K562 (cell line): ENCODE results near the gene ZNF644. TPM values are rescaled to one million over a fixed set of nuclear protein-coding genes. Genes with fewer than 3 reads are reported as not detected.

Source experiments
- ATAC-seq: fragments of 200-7000 bp; cut with Tn5 transposase; 3 replicates; pipeline ENCODE4 v1.9.1; 2020; ENCODE audit warnings: moderate library complexity
- BruUV-seq: library from RNA; stranded (reverse); fragments of 400-500 nt; replicated peaks from 2 replicates; lab custom pipeline; 2021; lab: Mats Ljungman, UMichigan
- CTCF ChIA-PET: fragments of 300-600 bp; formaldehyde crosslinking; extraction: SDS; loops from one replicate; lab custom pipeline; 2021; ENCODE audit warnings: low intra/inter-chr PET ratio; lab: Yijun Ruan, JAX
- POLR2A ChIA-PET: fragments of 300-600, 350-650 bp; sonication (Branson Sonifier 250); formaldehyde crosslinking; extraction: SDS; loops from one replicate; lab custom pipeline; 2021; ENCODE audit warnings: antibody characterized with exemption, inconsistent platforms; lab: Yijun Ruan, JAX
- DNase-seq, 4 experiments: peaks; one replicate each; pipeline versions ENCODE4 v3.0.0 to v3.0.0-alpha.2; 2011 to 2018; ENCODE audit warnings: low spot score in 3 of 4, mixed read lengths in 3 of 4; ENCODE audit errors: extremely low read depth in 1 of 4
- FAIRE-seq: peaks from 2 replicates; lab custom pipeline; 2011; peaks lifted over from hg19 to GRCh38; lab: Jason Lieb, UNC
- H2AFZ ChIP-seq: 2 replicates; pipeline ENCODE4 v1.6.0; 2011; ENCODE audit warnings: low read depth, low read length, control low read depth, inconsistent platforms
- H3K27ac ChIP-seq: fragments of 200-600 bp; 3 replicates; pipeline ENCODE4 v1.8.0; 2011; ENCODE audit warnings: low read depth, mild to moderate bottlenecking, control low read depth, inconsistent platforms, low read length, moderate library complexity, mixed read lengths; ENCODE audit errors: extremely low read depth
- H3K27me3 ChIP-seq, 2 experiments: fragments of 300-600 bp in 1 of 2; 2 replicates in 1 of 2; 3 replicates in 1 of 2; pipeline versions ENCODE4 v1.6.0 to v1.8.0; 2011; ENCODE audit warnings: inconsistent platforms in 2 of 2, low read length in 2 of 2, mild to moderate bottlenecking in 1 of 2, mixed read lengths in 1 of 2, moderate library complexity in 1 of 2; ENCODE audit not compliant: control insufficient read depth in 2 of 2, insufficient read depth in 2 of 2
- H3K36me3 ChIP-seq: fragments of 300-600 bp; 3 replicates; pipeline ENCODE4 v1.8.0; 2011; ENCODE audit warnings: mild to moderate bottlenecking, low read length, inconsistent platforms; ENCODE audit not compliant: control insufficient read depth, insufficient read depth
- H3K4me1 ChIP-seq, 2 experiments: fragments of 200-600 bp in 1 of 2; replicated peaks in 1 of 2; 2 replicates in 1 of 2; 3 replicates in 1 of 2; pipeline versions ENCODE4 v1.5.1 to v1.8.0; 2011; ENCODE audit warnings: inconsistent platforms in 2 of 2, low read length in 2 of 2, mild to moderate bottlenecking in 1 of 2, mixed read lengths in 1 of 2, moderate library complexity in 1 of 2; ENCODE audit not compliant: control insufficient read depth in 2 of 2, insufficient read depth in 2 of 2
- H3K4me2 ChIP-seq: 2 replicates; pipeline ENCODE4 v1.6.1; 2011; ENCODE audit warnings: low read length, control low read depth, inconsistent platforms, mixed read lengths; ENCODE audit not compliant: insufficient read depth
- H3K4me3 ChIP-seq: fragments of 200-600 bp; sonication (generic), shearing (Covaris generic); 2 replicates; pipeline ENCODE4 v1.5.1; 2016; ENCODE audit warnings: control low read depth, inconsistent platforms
- H3K79me2 ChIP-seq: fragments of 200-600 bp; 3 replicates; pipeline ENCODE4 v1.8.0; 2011; ENCODE audit warnings: low read length, inconsistent platforms; ENCODE audit not compliant: control insufficient read depth, insufficient read depth
- H3K9ac ChIP-seq, 2 experiments: 2 replicates each; pipeline versions ENCODE4 v1.6.0 to v1.6.1; 2011; ENCODE audit warnings: low read depth in 2 of 2, low read length in 2 of 2, control low read depth in 1 of 2, inconsistent platforms in 1 of 2, mild to moderate bottlenecking in 1 of 2, mixed read lengths in 1 of 2; ENCODE audit not compliant: insufficient read depth in 1 of 2
- H3K9me1 ChIP-seq: one replicate; pipeline ENCODE4 v1.6.0; 2011; ENCODE audit warnings: inconsistent platforms, mild to moderate bottlenecking, low read length, moderate library complexity; ENCODE audit not compliant: control insufficient read depth, insufficient read depth
- H3K9me3 ChIP-seq: replicated peaks from 2 replicates; pipeline ENCODE4 v1.5.1; 2011; ENCODE audit warnings: low read depth, low read length, inconsistent platforms; ENCODE audit not compliant: control insufficient read depth, insufficient read depth
- H4K20me1 ChIP-seq: replicated peaks from 2 replicates; pipeline ENCODE4 v1.6.1; 2011; ENCODE audit warnings: low read length, inconsistent platforms, mixed read lengths; ENCODE audit not compliant: control insufficient read depth, insufficient read depth
- SLC30A9 ChIP-seq: fragments of 250-450 bp; sonication (Bioruptor Pico); IDR thresholded peaks from 2 replicates; pipeline ENCODE4 v1.8.0; 2022; ENCODE audit warnings: mild to moderate bottlenecking, moderate library complexity
- ZBTB40 ChIP-seq, 2 experiments: fragments of 450-650 bp in 1 of 2; sonication (generic) in 1 of 2; formaldehyde crosslinking in 1 of 2; IDR thresholded peaks; 2 replicates each; pipeline versions ENCODE4 v1.7.1 to v1.9.0; 2016 to 2022; ENCODE audit warnings: inconsistent platforms in 1 of 2, mild to moderate bottlenecking in 1 of 2, missing genetic modification reagents in 1 of 2
- WGBS: fragments of 100-300 bp; shearing (Covaris generic); methylation state at CpG from one replicate; pipeline ENCODE4 v1.1.6; 2016; ENCODE audit warnings: low coverage, mixed read lengths; ENCODE audit not compliant: insufficient coverage; ENCODE audit errors: missing lambda C conversion rate; 5-methylcytosine and 5-hydroxymethylcytosine counted together
- in situ Hi-C: fragments of 300-500 bp; cut with MboI; formaldehyde crosslinking; loops from 4 replicates; pipeline ENCODE4 v1.15.0; 2018; ENCODE audit warnings: inconsistent platforms, mixed read lengths
- intact Hi-C: fragments of 100-400 bp; cut with micrococcal nuclease; formaldehyde crosslinking; loops from 2 replicates; pipeline ENCODE4 v1.14.2; 2022
- polyA plus RNA-seq, 8 experiments: library from polyadenylated mRNA; depleted of rRNA in 4 of 8; stranded (reverse) in 5 of 8; unstranded in 3 of 8; fragments of >200 nt; fragmentation: Nextera tagmentation in 2 of 8; fragmentation: Illumina TruSeq in 1 of 8; extraction: Ambion mirVana in 2 of 8; extraction: Trizol in 1 of 8; gene quantifications; 2 replicates each; pipeline versions ENCODE4 v1.2.1 to v1.2.3, GENCODE V29; 2011 to 2014; ENCODE audit warnings: inconsistent platforms in 1 of 8, missing spikeins in 1 of 8
- total RNA-seq, 7 experiments: library from RNA; depleted of rRNA in 6 of 7; stranded (reverse); fragments of >200 nt in 6 of 7; fragmentation: Illumina TruSeq in 2 of 7; extraction: Trizol in 2 of 7; gene quantifications; 2 replicates each; pipeline versions ENCODE4 v1.2.1 to v1.2.3, GENCODE V29; 2011 to 2021; ENCODE audit warnings: low replicate concordance in 1 of 7

ZNF644 gene
- total and polyA plus RNA-seq, 9 of the 15 experiments (the other 6 are each of a cell fraction or from before 2014, with no cell fraction given): 25.3 to 71.4 (median 39.6) TPM

DNA sequence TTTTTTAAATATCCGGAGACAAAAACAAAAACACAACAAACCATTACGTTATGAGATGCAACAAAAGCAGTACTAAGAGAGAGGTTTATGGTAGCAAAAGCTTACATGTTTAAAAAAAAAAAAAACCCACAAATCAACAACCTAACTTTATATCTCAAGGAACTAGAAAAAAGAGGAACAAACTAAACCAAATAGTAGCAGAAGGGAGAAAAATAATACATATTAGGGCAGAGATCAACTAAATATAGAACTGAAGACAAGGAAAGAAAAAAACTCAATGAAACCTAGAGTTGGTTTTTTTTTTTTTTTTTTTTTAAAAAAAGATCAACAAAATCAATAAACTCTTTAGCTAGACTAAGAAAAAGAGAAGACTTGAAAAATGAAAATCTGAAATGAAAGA, 34.9 kb downstream of the ZNF644 start:
- BruUV-seq: no TSS peak
- no peak for FAIRE-seq

More for the DNA sequence above, 34.9 kb downstream of the ZNF644 start:
- Histone ChIP-seq H3K4me3 (no peak overlapping the region), H3K27ac (no peak overlapping the region), H3K36me3 (peaks cover 17% of the 10 kb centered on the region; the same call in 1 of the 3 replicates), H3K9me1 (no peaks in the 10 kb centered on the region), H3K4me2 (no peak overlapping the region), H3K9me3 (0 out of 2 replicates have a peak, but pooled peaks cover 4% of the 10 kb centered on the region), H3K79me2 (peaks cover 98% of the 10 kb centered on the region), H2AFZ (no peak overlapping the region), H4K20me1 (no peaks in the 10 kb centered on the region), H3K9ac (no peak overlapping the region), H3K4me1 (no peaks in the 10 kb centered on the region), H3K27me3 (no peaks in the 10 kb centered on the region)
- POLR2A ChIA-PET: no interaction called here
- no peak for DNase-seq
- TF ChIP-seq ZBTB40 (IDR thresholded peaks at IDR 0.05) (peak; percentile 68; the same call in 1 of the 2 replicates), ZBTB40 (CRISPR knock-in tag; IDR thresholded peaks at IDR 0.05) (no peak), SLC30A9 (CRISPR knock-in tag) (no peak)
- ATAC-seq: no peak
- in situ Hi-C loops: no loop called here
- 67% methylated on average over 2 of the region's 2 CpGs for WGBS
- intact Hi-C loops: no loop called here
- CTCF ChIA-PET: no interaction called here
